Kidney (tissue), 14 donors: Measurements from ENCODE around the gene C20orf141. TPM values are rescaled to one million over a fixed set of nuclear protein-coding genes. Genes with fewer than 3 reads are reported as not detected.

Experiments used
- DNase-seq, 5 donors: peaks; one replicate each; pipeline ENCODE4 v3.0.0-alpha.2; 2013 to 2020
- FAIRE-seq: peaks from 2 replicates; lab custom pipeline; 2012; peaks lifted over from hg19 to GRCh38; lab: Jason Lieb, UNC
- H3K27ac ChIP-seq, 2 donors: one replicate each; pipeline ENCODE4 v1.7.0; 2013; ENCODE audit warnings: low read depth in 2 of 2, low read length in 2 of 2, inconsistent platforms in 1 of 2
- H3K27me3 ChIP-seq: one replicate; pipeline ENCODE4 v1.7.1; 2013; ENCODE audit warnings: low read length, inconsistent platforms; ENCODE audit not compliant: control insufficient read depth, insufficient read depth
- H3K36me3 ChIP-seq, 3 donors: one replicate each; pipeline versions ENCODE4 v1.7.0 to v1.7.1; 2013; ENCODE audit warnings: low read length in 3 of 3, control low read depth in 1 of 3, inconsistent platforms in 1 of 3; ENCODE audit not compliant: insufficient read depth in 3 of 3, control insufficient read depth in 2 of 3
- H3K4me1 ChIP-seq, 3 donors: one replicate each; pipeline versions ENCODE4 v1.7.0 to v1.7.1; 2013; ENCODE audit warnings: low read length in 3 of 3, inconsistent platforms in 1 of 3, low read depth in 1 of 3; ENCODE audit not compliant: control insufficient read depth in 2 of 3, insufficient read depth in 2 of 3
- H3K4me3 ChIP-seq, 3 donors: one replicate each; pipeline versions ENCODE4 v1.7.0 to v1.8.1; 2013; ENCODE audit warnings: low read length in 3 of 3, control low read depth in 1 of 3, inconsistent platforms in 1 of 3
- H3K9ac ChIP-seq, 3 donors: one replicate each; pipeline versions ENCODE4 v1.7.0 to v1.7.1; 2013; ENCODE audit warnings: low read length in 3 of 3, control low read depth in 1 of 3, inconsistent platforms in 1 of 3
- H3K9me3 ChIP-seq, 3 donors: one replicate each; pipeline versions ENCODE4 v1.7.0 to v1.7.1; 2013; ENCODE audit warnings: low read length in 3 of 3, control low read depth in 1 of 3, inconsistent platforms in 1 of 3; ENCODE audit not compliant: control insufficient read depth in 2 of 3, insufficient read depth in 1 of 3
- CTCF ChIP-seq: IDR thresholded peaks from 3 replicates; pipeline ENCODE4 v1.5.1; 2012; ENCODE audit warnings: mild to moderate bottlenecking, moderate library complexity, borderline replicate concordance; ENCODE audit not compliant: insufficient read depth; ENCODE audit errors: extremely low read depth
- intact Hi-C: fragments of 100-400 bp; cut with DNase I; formaldehyde crosslinking; loops from one replicate; pipeline ENCODE4 v1.11.1; 2022
- polyA plus RNA-seq: library from polyadenylated mRNA; stranded (reverse); fragments of 350-450 nt; fragmentation: Illumina TruSeq; extraction: RNeasy Lipid Tissue Mini Kit (QIAGEN cat#74804); gene quantifications from one replicate; pipeline ENCODE4 v1.2.3, GENCODE V29; 2014; ENCODE audit warnings: low read depth, low replicate concordance; ENCODE audit not compliant: insufficient read depth
- total RNA-seq: library from RNA; stranded (reverse); fragmentation: NEBNext Ultra II Directional; extraction: Animal tissue kit (Norgen Biotek cat#: 25700); gene quantifications from one replicate; pipeline ENCODE4 v1.2.1, GENCODE V29; 2021
- donor health status: control.
- donor health status: control.
- donor health status: control.
- donor health status: control.
- donor health status: control.
- donor health status: DM: yes; HTN: yes; CAD: no.
- donor health status: Normal renal cell carcinoma (clear cell type).

Gene C20orf141
- total and polyA plus RNA-seq, 2 donors from 2014 or later: not detected

- intact Hi-C loops: no loop called here
- no peaks in the 10 kb centered on the region for H3K9me3 ChIP-seq
- H3K27ac ChIP-seq: no peak overlapping the region
- DNase-seq: peak in 2 of 5 donors; percentile 17 to 83
- TF ChIP-seq CTCF: no peak
- H3K9ac ChIP-seq: no peak overlapping the region
- H3K27me3 ChIP-seq: no peaks in the 10 kb centered on the region
- H3K4me3 ChIP-seq: no peak overlapping the region
- H3K4me1 ChIP-seq: no peaks in the 10 kb centered on the region
- no peak for FAIRE-seq
- no peaks in the 10 kb centered on the region for H3K36me3 ChIP-seq
Observed at GRCh38 chr20:2817891-2818595, 3.3 kb downstream of the C20orf141 start.

- Histone ChIP-seq H3K4me1 (no peaks in the 10 kb centered on the region), H3K36me3 (no peaks in the 10 kb centered on the region), H3K27ac (no peak overlapping the region), H3K27me3 (no peaks in the 10 kb centered on the region), H3K9me3 (no peaks in the 10 kb centered on the region), H3K4me3 (no peak overlapping the region), H3K9ac (peak overlapping the region in 1 of 3 donors; percentile 19)
- no peak for TF ChIP-seq CTCF
- DNase-seq (peak; percentile 70 to 90 (median 85)), FAIRE-seq (no peak)
- intact Hi-C loops: no loop called here
Observed at GRCh38 chr20:2820084-2820895, 5.5 kb downstream of the C20orf141 start.

- Histone ChIP-seq H3K27ac (no peak overlapping the region), H3K36me3 (no peaks in the 10 kb centered on the region), H3K4me1 (no peaks in the 10 kb centered on the region), H3K9ac (no peak overlapping the region), H3K4me3 (no peak overlapping the region), H3K27me3 (no peaks in the 10 kb centered on the region), H3K9me3 (no peaks in the 10 kb centered on the region)
- peak; percentile 59 to 82 (median 75) for DNase-seq
- no peak for FAIRE-seq
- TF ChIP-seq CTCF: no peak
- intact Hi-C loops: no loop called here
Observed at GRCh38 chr20:2820896-2821869, 6.4 kb downstream of the C20orf141 start.
